Activated CD8-positive, alpha-beta memory T cell treated with anti-CD3 and anti-CD28 coated beads, Interleukin-2, amount 50 U/mL, for 24 hours (primary cell): ENCODE results near the gene SLC8A1.

Source experiments
- DNase-seq: peaks from one replicate; pipeline ENCODE4 v3.0.0-alpha.2; 2020; ENCODE audit errors: extremely low read depth

The SLC8A1 gene

GRCh38 chr2:40230707-40231432 lies 221.0 kb downstream of the SLC8A1 start:
- DNase-seq, result no peak

GRCh38 chr2:40230186-40230585 lies 221.7 kb downstream of the SLC8A1 start:
- no peak for DNase-seq

GRCh38 chr2:40228310-40228709 lies 223.6 kb downstream of the SLC8A1 start:
- DNase-seq, result no peak

GRCh38 chr2:40227210-40227609 lies 224.7 kb downstream of the SLC8A1 start:
- DNase-seq, result no peak

- DNase-seq, result no peak
Measured at GRCh38 chr2:40226637-40227036, 225.3 kb downstream of the SLC8A1 start.

- no peak for DNase-seq
Measured at GRCh38 chr2:40225670-40226210, 226.2 kb downstream of the SLC8A1 start.

GRCh38 chr2:40224318-40224717 lies 227.6 kb downstream of the SLC8A1 start:
- DNase-seq, result no peak

- DNase-seq, result no peak
Measured at GRCh38 chr2:40220177-40220925, 231.5 kb downstream of the SLC8A1 start.

- no peak for DNase-seq
Measured at GRCh38 chr2:40219141-40219540, 232.7 kb downstream of the SLC8A1 start.

GRCh38 chr2:40218679-40219078 lies 233.2 kb downstream of the SLC8A1 start:
- DNase-seq, result no peak

- DNase-seq, result no peak
Measured at GRCh38 chr2:40213619-40214018, 238.3 kb downstream of the SLC8A1 start.

- DNase-seq, result no peak
Measured at GRCh38 chr2:40213071-40213470, 238.8 kb downstream of the SLC8A1 start.

- no peak for DNase-seq
Measured at GRCh38 chr2:40210968-40211353, 240.9 kb downstream of the SLC8A1 start.

- no peak for DNase-seq
Measured at GRCh38 chr2:40210344-40210967, 241.4 kb downstream of the SLC8A1 start.

- DNase-seq, result no peak
Measured at GRCh38 chr2:40209761-40210160, 242.1 kb downstream of the SLC8A1 start.

- no peak for DNase-seq
Measured at GRCh38 chr2:40208463-40208862, 243.4 kb downstream of the SLC8A1 start.

- DNase-seq, result no peak
Measured at GRCh38 chr2:40204268-40204667, 247.6 kb downstream of the SLC8A1 start.

GRCh38 chr2:40202798-40203400 lies 249.0 kb downstream of the SLC8A1 start:
- no peak for DNase-seq

- DNase-seq, result no peak
Measured at GRCh38 chr2:40201425-40201824, 250.5 kb downstream of the SLC8A1 start.

GRCh38 chr2:40200366-40200915 lies 251.4 kb downstream of the SLC8A1 start:
- no peak for DNase-seq

- no peak for DNase-seq
Measured at GRCh38 chr2:40199771-40200170, 252.1 kb downstream of the SLC8A1 start.

GRCh38 chr2:40197121-40197520 lies 254.8 kb downstream of the SLC8A1 start:
- DNase-seq, result no peak
